Measurements from ENCODE around the gene MED29. TPM values are rescaled to one million over a fixed set of nuclear protein-coding genes. Genes with fewer than 3 reads are reported as not detected.

Gene MED29
- total and polyA plus RNA-seq, 2 of the 13 experiments (the other 11 are each of a cell fraction or from before 2014, with no cell fraction given): 14.0 to 19.7 TPM

GRCh38 chr19:39341719-39342604 lies 49.2 kb upstream of the MED29 start, which contains the start of gene SAMD4B (continued):
- no peak for TF ChIP-seq SNAPC4 (CRISPR knock-in tag; IDR thresholded peaks at IDR 0.05)
- no peak for TF ChIP-seq SKIL (CRISPR knock-in tag; IDR thresholded peaks at IDR 0.05; ENCODE audit: borderline replicate concordance)
- no peak; the same call in 1 of the 2 replicates for TF ChIP-seq ZNF160 (CRISPR knock-in tag; IDR thresholded peaks at IDR 0.05)
- TF ChIP-seq ZNF326 (CRISPR knock-in tag; IDR thresholded peaks at IDR 0.05; ENCODE audit: borderline replicate concordance): no peak
- no peak for TF ChIP-seq ZNF530 (CRISPR knock-in tag; IDR thresholded peaks at IDR 0.05; ENCODE audit: low read depth)
- TF ChIP-seq CSRNP1 (CRISPR knock-in tag; IDR thresholded peaks at IDR 0.05): no peak
- peak; percentile 62; the same call in 1 of the 2 replicates for TF ChIP-seq ZNF768 (CRISPR knock-in tag; IDR thresholded peaks at IDR 0.05)
- TF ChIP-seq KLF16 (CRISPR knock-in tag; IDR thresholded peaks at IDR 0.05): peak in 1 of 2 experiments; percentile 60; a peak in 1 of 4 replicates
- peak; percentile 34; the same call in 1 of the 2 replicates for TF ChIP-seq ISL2 (CRISPR knock-in tag; IDR thresholded peaks at IDR 0.05)
- TF ChIP-seq ZNF660 (CRISPR knock-in tag; IDR thresholded peaks at IDR 0.05; ENCODE audit: borderline replicate concordance, low read depth): no peak
- TF ChIP-seq NFYB (CRISPR knock-in tag; IDR thresholded peaks at IDR 0.05): peak; percentile 87
- peak; percentile 46; the same call in 1 of the 2 replicates for TF ChIP-seq ZNF691 (CRISPR knock-in tag; IDR thresholded peaks at IDR 0.05; ENCODE audit: borderline replicate concordance, low read depth)
- no peak for TF ChIP-seq NBN (conservative IDR thresholded peaks at IDR 0.05)
- TF ChIP-seq SRF (IDR thresholded peaks at IDR 0.05; ENCODE audit: low read depth, low read length): 0 out of 2 replicates have a peak, but pooled peaks have one; percentile 20
- no peak for TF ChIP-seq ZNF337 (CRISPR knock-in tag; IDR thresholded peaks at IDR 0.05; ENCODE audit: borderline replicate concordance, low read depth)
- TF ChIP-seq BRF2 (CRISPR knock-in tag; IDR thresholded peaks at IDR 0.05): no peak

All from HepG2 (cell line).